DMS79 (cell line): Measurements from ENCODE around the gene DBET.
"Not testable (repeated sequence)": the region's sequence is repeated elsewhere in the genome, so short reads cannot be mapped to it uniquely, and the experiment has no call there.

Experiments used
- DNase-seq: peaks from one replicate; lab custom pipeline; 2025; lab: John Stamatoyannopoulos, UW

Gene DBET

GRCh38 chr4:190064342-190064741 is at the start of gene DBET:
TSS of gene DBET (plus strand) at chr4:190064502.
- not testable (repeated sequence) for DNase-seq

DNA sequence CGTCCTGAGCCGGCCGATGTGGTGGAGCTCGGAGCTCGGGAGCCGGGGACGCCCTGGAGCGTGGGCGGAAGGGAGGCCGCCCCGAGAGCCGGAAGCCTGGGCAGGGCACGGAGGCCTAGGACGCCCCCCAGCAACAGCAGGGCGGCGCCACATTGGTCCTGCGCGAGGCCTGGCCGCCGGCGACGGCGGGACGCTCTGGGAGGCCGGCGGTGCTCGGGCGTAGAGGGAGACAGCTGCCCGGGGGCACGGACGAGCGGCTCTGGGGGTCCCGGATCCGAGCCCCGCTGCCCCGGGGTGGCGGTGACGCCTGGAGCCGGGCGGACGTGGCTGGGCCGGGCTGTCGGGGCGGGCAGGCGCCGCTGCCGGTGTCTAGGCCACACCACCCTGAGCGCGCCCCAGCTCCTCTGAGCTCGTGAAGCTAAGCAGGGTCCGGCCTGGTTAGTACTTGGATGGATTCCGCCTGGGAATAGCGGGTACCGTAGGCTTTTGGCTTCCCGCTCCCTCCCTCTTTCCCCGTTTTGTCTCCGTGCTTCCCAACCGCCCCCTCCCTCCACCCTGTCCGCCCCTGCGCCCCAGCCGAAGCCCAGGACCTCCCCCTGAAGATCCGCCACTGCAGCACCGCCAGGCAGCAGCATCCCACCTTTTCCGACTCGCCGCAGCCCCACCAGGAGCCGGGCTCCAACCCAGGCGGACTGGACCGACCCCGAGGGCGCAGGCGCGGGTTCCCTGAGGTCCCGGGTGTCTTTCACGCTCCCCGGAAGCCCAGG is 49.3 kb upstream of the DBET start:
- no peak for DNase-seq

DNA sequence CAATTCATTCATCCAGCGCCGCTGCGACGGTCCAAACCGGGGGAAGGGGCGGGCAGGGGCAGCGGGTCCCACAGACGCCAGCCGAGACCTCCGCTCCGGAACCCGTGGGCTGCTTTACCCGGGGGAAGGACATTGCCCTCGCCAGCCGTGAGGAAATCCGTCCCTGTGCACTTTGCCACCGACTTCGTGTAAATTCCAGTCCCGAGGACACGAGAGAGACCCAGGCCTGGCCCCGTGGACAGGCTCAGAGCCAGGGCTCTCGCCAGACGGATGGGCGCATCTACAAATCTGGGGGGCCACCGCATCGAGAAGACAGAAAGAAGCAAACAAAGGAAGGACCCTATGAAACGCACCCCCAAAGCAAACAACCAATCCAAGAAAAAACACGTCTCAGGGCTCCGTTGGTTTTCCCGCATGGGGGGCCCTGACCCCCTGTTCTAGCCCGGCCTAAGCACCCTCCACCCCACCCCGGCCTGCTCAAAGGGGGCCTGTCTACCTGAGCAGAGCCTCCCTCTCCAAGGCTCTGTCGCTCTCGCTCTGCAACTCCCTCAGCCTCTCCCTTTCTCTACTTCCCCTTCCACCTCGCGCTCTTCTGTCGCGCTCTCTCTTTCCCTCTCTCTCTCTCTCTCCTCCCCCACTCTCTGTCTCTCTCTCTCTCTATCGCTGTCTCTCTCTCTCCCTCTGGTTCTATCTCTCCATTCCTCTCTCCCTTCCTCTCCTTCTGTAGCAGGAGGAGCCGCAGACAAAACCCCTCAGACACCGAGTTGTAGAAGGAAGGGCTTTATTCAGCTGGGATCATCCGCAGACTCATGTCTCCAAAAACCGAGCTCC is 48.5 kb upstream of the DBET start:
- DNase-seq, result no peak

GRCh38 chr4:190016369-190017289 is 47.7 kb upstream of the DBET start:
- no peak for DNase-seq

- DNase-seq, result no peak
Measured at GRCh38 chr4:190017357-190018200, 46.7 kb upstream of the DBET start.

DNA sequence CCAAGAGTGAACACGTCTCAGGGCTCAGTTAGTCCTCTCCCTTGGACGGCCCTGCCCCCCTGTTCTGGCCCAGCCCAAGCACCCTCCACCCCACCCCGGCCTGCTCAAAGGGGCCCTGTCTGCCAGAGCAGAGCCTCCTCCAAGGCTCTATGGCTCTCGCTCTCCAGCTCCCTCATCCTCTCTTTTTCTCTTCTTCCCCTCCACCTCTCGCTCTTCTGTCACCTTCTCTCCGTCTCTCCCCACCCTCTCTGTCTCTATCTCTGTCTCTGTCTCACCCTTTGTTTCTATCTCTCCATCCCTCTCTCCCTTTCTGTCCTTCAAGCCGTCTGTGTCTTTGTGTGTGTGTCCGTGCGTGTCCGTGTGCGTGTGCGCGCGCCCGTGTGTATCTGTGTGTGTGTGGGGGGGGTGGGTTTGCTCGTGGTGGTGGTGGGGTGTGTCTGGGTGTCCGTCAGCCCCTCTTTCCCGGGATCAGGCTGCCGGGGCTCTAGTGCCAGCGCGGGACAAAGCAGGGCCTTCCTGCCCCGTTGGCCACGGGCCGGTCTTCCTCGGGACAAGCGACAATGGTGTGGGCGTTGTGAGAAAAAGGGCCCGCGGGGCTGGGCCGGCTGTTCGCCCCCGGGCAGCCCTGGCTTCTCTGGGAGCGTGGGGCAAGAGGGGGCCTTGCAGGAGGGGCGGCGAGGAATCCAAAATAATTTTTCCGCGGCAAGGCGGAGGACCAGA is 45.9 kb upstream of the DBET start:
- DNase-seq, result no peak

DNA sequence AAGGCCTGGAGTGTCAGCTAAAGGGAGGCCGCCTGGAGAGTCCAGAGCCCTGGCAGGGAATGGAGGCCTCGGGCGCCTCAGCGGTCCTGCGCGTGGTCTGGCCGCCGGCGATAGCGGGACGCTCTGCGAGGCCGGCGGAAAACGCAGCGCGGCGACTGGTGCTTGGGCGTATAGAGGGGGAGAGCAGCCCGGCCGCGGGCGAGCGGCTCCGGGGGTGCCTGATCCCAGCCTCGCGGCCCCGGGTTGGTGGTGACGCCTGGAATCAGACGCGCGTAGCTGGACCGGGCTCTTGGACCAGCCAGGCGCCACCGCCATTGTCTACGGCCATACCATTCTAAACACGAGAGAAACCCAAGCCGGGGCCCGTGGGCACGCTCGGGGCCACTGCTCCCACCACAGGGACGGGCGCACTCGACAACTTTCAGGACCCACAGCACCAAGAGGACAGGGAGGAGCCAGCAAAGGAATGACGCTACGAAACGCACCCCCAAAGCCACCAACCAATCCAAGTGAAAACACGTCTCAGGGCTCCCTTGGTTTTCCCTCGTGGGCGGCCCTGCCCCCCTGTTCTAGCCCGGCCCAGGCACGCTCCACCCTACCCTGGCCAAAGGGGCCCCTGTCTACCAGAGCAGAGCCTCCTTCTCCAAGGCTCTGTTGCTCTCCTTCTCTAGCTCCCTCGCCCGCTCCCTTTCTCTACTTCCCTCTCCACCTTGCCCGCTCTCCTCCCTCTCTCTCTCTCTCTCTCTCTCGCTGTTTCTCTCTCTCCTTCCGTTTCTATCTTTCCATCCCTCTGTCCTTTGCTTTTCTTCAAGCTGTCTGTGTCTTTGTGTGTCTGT is 45.1 kb upstream of the DBET start:
- DNase-seq, result no peak

GRCh38 chr4:190019859-190020463 is 44.3 kb upstream of the DBET start:
- not testable (repeated sequence) for DNase-seq

DNA sequence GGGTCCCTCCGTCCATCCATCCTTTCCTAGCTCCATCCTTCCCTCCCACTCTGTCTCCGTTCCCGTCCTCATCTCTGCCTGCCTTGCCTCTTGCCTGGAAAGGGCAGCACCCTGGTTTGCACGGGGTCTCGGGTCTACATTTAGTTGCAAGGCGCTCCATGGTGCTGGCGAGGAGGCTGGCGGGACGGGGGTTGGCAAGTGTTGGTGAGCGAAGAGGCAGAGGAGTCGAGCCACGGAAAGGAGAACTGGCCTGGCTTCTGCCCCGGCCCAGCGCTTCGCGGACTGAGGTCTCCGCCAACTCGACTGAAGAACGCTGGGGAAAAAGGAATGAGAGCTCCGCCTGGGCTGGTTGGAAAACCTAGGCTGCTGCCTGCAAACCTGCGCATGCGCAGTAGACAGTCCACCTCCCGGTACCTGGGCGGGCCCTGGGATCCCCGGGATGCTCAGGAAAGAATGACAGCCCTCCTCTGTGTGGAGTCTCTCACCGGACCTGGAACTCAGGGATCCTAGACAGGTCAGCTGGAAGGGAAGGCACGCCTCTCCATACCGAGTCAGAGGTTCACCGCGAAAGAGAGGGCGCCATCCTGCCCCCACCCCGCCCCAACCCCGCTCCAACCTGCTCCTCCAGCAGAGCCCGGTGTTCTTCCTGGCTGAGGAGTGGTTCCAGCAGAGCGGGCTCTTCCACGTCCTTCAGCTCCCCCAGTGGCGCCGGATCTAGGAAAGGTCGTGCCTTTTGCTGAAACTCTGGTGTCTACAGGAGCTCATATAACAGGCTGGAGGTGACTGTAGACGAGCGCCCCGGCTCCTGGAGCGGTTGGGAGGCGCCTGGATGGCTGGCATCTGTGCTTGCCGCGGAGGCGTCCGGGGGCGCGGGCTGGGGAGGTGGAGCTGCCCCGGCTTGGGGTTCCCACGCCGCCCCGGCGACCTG is 43.2 kb upstream of the DBET start:
- no peak for DNase-seq

DNA sequence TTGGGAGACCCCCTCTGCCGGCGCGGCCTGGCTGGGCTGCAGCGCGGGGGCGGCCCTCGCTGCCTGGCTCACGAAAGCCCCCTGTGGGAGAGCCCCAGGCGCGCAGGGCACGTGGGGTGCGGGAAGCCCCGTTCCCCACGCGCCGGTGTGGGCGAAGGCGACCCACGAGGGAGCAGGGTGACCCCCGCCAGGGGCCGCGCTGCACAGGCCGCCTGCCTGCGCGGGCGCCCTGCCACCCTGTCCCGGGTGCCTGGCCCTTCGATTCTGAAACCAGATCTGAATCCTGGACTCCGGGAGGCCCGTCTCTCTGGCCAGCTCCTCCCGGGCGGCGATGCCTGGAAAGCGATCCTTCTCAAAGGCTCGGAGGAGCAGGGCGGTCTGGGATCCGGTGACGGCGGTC is 42.3 kb upstream of the DBET start:
- not testable (repeated sequence) for DNase-seq

- DNase-seq, result not testable (repeated sequence)
Measured at GRCh38 chr4:190022614-190023281, 41.6 kb upstream of the DBET start.

DNA sequence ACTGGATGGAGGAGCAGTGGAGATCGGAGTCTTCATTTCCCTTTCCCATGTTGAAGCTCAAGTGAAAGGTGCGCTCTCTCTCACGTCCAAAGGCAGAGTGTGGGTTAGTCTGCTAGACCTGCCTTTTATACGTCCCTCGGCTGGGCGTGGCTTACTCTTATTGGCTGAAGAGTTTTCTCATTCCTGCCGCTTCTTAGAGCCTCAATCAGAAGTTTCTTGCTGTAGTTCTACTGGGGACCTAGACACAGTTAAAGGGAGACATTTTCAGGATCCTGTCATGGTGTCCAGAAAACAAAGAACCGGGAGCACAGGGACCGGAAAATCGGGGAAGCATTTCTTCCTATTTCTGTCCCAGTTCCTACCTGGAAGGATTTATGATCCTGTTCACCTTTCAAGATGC is 37.1 kb upstream of the DBET start, which contains the start of gene FRG2:
TSS of gene FRG2 (minus strand) at position 101 of the 400 bp plus-strand sequence. CDS start at position 49, 52 bp downstream.
- not testable (repeated sequence) for DNase-seq

GRCh38 chr4:190031264-190031663 is 33.0 kb upstream of the DBET start:
- not testable (repeated sequence) for DNase-seq

- DNase-seq, result not testable (repeated sequence)
Measured at GRCh38 chr4:190037704-190038388, 26.5 kb upstream of the DBET start.

DNA sequence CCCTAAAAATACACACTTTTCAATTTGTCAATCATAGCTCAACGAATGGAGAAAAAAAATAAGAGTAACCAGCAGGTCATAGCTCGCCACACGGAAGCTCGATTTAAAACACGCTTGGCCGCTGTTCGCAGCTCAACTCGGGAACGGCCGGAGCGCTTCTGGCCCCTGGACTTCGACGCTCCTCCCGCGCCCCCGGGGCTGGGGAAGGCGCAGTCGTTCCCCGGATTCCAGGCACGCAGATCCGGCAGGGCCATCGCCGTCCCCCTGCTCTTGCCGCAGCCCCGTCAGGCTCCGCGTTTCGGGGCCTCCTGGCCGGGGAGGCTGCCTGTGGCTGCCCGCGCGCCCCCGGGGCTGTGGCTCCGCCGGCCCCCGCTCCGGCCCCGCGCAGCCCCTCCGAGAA is 23.4 kb upstream of the DBET start:
- not testable (repeated sequence) for DNase-seq

DNA sequence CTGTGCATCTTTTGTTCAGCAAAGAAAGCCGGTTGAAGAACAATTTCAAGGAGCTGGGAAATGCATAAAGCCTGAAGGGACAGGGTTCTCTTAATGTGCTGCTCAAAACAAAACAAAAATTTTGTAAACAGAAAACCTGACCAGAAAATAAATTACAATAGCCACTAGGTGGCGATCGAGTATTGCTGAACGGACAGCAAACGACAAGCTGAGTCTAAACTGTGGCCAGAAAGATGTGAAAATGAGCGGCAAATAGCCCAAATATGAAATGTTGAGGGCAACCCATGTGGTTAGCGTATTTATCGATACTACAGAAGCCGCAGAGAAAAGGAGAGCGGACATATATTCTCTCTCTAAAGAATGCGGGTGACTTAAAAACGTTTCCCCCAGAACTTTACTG is 16.7 kb upstream of the DBET start:
- not testable (repeated sequence) for DNase-seq
